ENCODE data around the gene BUB3. TPM values are rescaled to one million over a fixed set of nuclear protein-coding genes. Genes with fewer than 3 reads are reported as not detected.

The BUB3 gene
- polyA plus RNA-seq (ENCODE audit: insufficient read length) = 55.9 TPM

- peak; percentile 99 for DNase-seq (ENCODE audit: low read depth)
Observed at GRCh38 chr10:123154092-123154710, at the start of gene BUB3. TSS of gene BUB3 (plus strand) at chr10:123154402. CDS start at chr10:123154918, 516 bp downstream.

GRCh38 chr10:123109466-123109865 lies 44.7 kb upstream of the BUB3 start:
- no peak for DNase-seq (ENCODE audit: low read depth)

- no peak for DNase-seq (ENCODE audit: low read depth)
Observed at GRCh38 chr10:123117644-123118417, 36.4 kb upstream of the BUB3 start.

GRCh38 chr10:123119081-123119480 lies 35.1 kb upstream of the BUB3 start:
- DNase-seq (ENCODE audit: low read depth) = no peak

GRCh38 chr10:123126246-123126645 lies 28.0 kb upstream of the BUB3 start:
- DNase-seq (ENCODE audit: low read depth) = no peak

- no peak for DNase-seq (ENCODE audit: low read depth)
Observed at GRCh38 chr10:123129618-123130271, 24.5 kb upstream of the BUB3 start.

GRCh38 chr10:123132576-123133477 lies 21.4 kb upstream of the BUB3 start:
- DNase-seq (ENCODE audit: low read depth) = peak; percentile 67

GRCh38 chr10:123133541-123134342 lies 20.5 kb upstream of the BUB3 start:
- DNase-seq (ENCODE audit: low read depth) = no peak

- no peak for DNase-seq (ENCODE audit: low read depth)
Observed at GRCh38 chr10:123134343-123134914, 19.8 kb upstream of the BUB3 start.

- DNase-seq (ENCODE audit: low read depth) = no peak
Observed at GRCh38 chr10:123134915-123135414, 19.2 kb upstream of the BUB3 start.

GRCh38 chr10:123135415-123136141 lies 18.6 kb upstream of the BUB3 start, which contains the start of gene HMX3:
TSS of gene HMX3 (plus strand) at chr10:123135970. CDS start at chr10:123136051, 81 bp downstream.
- no peak for DNase-seq (ENCODE audit: low read depth)

GRCh38 chr10:123136221-123136805 lies 17.9 kb upstream of the BUB3 start:
- no peak for DNase-seq (ENCODE audit: low read depth)

- DNase-seq (ENCODE audit: low read depth) = no peak
Observed at GRCh38 chr10:123136806-123137642, 17.2 kb upstream of the BUB3 start.

- DNase-seq (ENCODE audit: low read depth) = no peak
Observed at GRCh38 chr10:123139165-123139520, 15.1 kb upstream of the BUB3 start.

- DNase-seq (ENCODE audit: low read depth) = no peak
Observed at GRCh38 chr10:123139521-123140163, 14.6 kb upstream of the BUB3 start.

- DNase-seq (ENCODE audit: low read depth) = no peak
Observed at GRCh38 chr10:123140164-123140982, 13.8 kb upstream of the BUB3 start.

GRCh38 chr10:123140983-123141390 lies 13.2 kb upstream of the BUB3 start:
- DNase-seq (ENCODE audit: low read depth) = no peak
